Activated T-cell treated with anti-CD3 and anti-CD28 coated beads, Interleukin-2, amount 50 U/mL, for 4 hours (primary cell): Measurements from ENCODE around the gene POMT1. TPM values are rescaled to one million over a fixed set of nuclear protein-coding genes. Genes with fewer than 3 reads are reported as not detected.

Experiments
- ATAC-seq, 2 donors: fragments of 200-7000 bp; cut with Tn5 transposase; one replicate each; pipeline ENCODE4 v1.10.0; 2021
- DNase-seq: peaks from one replicate; pipeline ENCODE4 v3.0.0-alpha.2; 2020
- H3K27me3 Mint-ChIP-seq: one replicate; pipeline ENCODE4 v1.8.0; 2021; ENCODE audit warnings: low read depth, mixed read lengths
- H3K36me3 Mint-ChIP-seq: one replicate; pipeline ENCODE4 v1.8.0; 2022; ENCODE audit warnings: mixed read lengths; ENCODE audit not compliant: insufficient read depth
- H3K4me1 Mint-ChIP-seq: one replicate; pipeline ENCODE4 v1.8.0; 2021; ENCODE audit warnings: low read depth, mixed read lengths
- H3K4me3 Mint-ChIP-seq: one replicate; pipeline ENCODE4 v1.8.0; 2021; ENCODE audit warnings: mild to moderate bottlenecking, moderate library complexity, mixed read lengths
- H3K9me3 Mint-ChIP-seq: one replicate; pipeline ENCODE4 v1.8.0; 2021; ENCODE audit warnings: mixed read lengths
- total RNA-seq, 3 donors: library from RNA; stranded (reverse); gene quantifications; one replicate each; pipeline ENCODE4 v1.2.1, GENCODE V29; 2021

POMT1 gene
- total RNA-seq, 3 donors from 2014 or later = 14.0 to 20.0 (median 16.5) TPM

DNA sequence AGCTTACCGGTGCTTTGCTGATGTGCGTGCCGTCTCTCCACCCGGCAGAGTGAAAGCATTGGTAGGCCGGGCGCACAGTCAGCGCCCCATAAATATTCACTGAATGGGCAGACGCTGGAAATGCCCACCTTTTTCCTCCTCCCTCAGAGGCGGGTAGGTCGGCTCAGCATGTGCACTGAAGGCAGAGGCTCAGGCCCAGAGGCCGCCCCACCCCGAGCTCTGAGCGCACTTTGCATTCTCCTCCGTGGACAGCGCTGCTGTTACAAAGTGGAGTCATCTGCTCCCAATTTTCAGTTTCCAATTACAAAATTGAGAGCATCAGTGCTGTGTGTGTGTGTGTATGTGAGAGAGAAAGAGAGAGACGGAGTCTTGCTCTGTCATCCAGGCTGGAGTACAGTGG lies 17.8 kb downstream of the POMT1 start:
- Mint-ChIP-seq H3K4me3 (no peak overlapping the region), H3K4me1 (no peaks in the 10 kb centered on the region), H3K36me3 (peaks cover 25% of the 10 kb centered on the region), H3K9me3 (no peaks in the 10 kb centered on the region), H3K27me3 (no peaks in the 10 kb centered on the region)
- ATAC-seq (no peak), DNase-seq (no peak)

DNA sequence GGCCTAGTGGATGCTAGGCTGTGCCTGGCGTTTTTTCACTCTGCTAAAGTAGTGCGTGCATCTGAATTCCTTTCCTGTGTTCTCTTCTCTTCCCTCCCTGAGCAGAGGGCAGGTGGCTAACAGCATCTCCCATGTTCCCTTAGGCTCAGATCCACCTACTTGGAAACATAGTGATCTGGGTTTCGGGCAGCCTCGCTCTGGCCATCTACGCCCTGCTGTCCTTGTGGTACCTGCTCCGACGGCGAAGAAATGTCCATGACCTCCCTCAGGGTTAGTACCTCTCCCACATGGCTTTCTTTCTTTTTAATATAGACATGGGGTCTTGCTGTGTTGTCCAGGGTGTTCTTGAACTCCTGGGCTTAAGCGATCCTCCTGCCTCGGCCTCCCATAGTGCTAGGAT lies 18.5 kb downstream of the POMT1 start:
- Mint-ChIP-seq H3K36me3 (peaks cover 30% of the 10 kb centered on the region), H3K27me3 (no peaks in the 10 kb centered on the region), H3K9me3 (no peaks in the 10 kb centered on the region), H3K4me1 (no peaks in the 10 kb centered on the region), H3K4me3 (no peak overlapping the region)
- DNase-seq = no peak
- no peak for ATAC-seq

DNA sequence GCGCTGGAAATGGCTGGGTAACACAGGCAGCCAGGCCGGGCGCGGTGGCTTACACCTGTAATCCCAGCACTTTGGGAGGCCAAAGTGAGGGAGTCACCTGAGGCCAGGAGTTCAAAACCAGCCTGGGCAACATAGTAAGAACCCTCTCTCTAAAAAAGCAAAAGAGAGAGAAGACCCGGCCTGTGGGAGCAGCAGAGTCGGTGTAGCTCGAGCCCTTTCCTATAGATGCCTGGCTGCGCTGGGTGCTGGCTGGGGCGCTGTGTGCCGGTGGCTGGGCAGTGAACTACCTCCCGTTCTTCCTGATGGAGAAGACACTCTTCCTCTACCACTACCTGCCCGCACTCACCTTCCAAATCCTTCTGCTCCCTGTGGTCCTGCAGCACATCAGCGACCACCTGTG lies 19.1 kb downstream of the POMT1 start:
- peaks cover 36% of the 10 kb centered on the region for H3K36me3 Mint-ChIP-seq
- ATAC-seq = no peak

DNA sequence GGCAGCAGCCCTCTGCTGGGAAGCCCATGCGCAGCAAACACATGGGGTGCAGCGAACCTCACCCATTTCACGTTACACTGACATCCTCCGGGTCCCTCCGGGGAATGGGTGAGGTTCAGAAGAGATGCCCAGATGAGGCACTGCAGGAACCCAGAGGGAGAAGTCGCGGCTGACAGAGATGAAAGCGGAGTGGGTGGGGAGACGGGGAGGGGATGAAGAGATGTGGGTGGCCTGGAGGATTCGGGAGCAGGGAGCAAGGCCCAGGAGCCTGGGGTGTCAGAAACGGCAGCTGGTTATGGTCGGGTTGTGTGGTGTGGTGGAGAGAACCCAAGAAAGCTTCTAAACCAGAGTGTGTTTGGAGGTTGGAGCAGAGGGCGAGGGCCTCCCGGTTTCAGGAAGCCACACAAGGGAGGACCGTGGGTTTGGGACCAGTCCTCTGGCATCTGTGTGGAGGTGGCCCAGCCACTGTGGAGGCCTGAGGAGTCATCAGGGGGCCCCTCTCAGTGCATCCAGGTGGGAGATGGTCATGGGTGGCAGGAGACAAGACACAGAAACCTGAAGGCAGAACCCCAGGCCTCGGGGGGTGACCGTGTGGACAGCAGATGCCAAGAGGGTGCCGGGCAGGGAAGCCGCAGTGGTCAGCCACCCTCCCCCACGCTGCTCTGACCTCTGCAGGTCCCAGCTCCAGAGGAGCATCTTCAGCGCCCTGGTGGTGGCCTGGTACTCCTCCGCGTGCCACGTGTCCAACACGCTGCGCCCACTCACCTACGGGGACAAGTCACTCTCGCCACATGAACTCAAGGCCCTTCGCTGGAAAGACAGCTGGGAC lies 19.8 kb downstream of the POMT1 start:
- Mint-ChIP-seq H3K36me3 (peaks cover 33% of the 10 kb centered on the region), H3K9me3 (no peaks in the 10 kb centered on the region), H3K4me3 (no peak overlapping the region), H3K4me1 (no peaks in the 10 kb centered on the region), H3K27me3 (no peaks in the 10 kb centered on the region)
- ATAC-seq (no peak), DNase-seq (no peak)

More for the DNA sequence above, 19.1 kb downstream of the POMT1 start:
- Mint-ChIP-seq H3K4me1 (no peaks in the 10 kb centered on the region), H3K4me3 (no peak overlapping the region), H3K27me3 (no peaks in the 10 kb centered on the region), H3K9me3 (no peaks in the 10 kb centered on the region)
- no peak for DNase-seq

DNA sequence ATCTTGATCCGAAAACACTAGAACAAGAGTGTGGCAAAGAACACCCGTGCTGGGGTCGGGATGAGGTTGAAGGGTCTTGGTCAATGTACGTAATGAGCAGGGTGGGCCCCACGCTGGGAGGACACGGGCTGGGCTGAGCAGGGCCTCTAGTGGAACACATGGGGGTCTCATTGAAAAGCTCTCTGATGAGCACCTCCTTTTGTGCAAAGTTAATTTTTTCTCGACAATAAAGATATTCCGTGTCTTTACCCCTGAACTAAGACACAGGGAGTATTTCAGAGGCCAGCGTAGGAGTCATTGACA lies 20.3 kb downstream of the POMT1 start:
- Mint-ChIP-seq H3K4me3 (no peak overlapping the region), H3K36me3 (peaks cover 32% of the 10 kb centered on the region), H3K9me3 (no peaks in the 10 kb centered on the region), H3K4me1 (no peaks in the 10 kb centered on the region), H3K27me3 (no peaks in the 10 kb centered on the region)
- ATAC-seq = no peak
- DNase-seq = no peak

DNA sequence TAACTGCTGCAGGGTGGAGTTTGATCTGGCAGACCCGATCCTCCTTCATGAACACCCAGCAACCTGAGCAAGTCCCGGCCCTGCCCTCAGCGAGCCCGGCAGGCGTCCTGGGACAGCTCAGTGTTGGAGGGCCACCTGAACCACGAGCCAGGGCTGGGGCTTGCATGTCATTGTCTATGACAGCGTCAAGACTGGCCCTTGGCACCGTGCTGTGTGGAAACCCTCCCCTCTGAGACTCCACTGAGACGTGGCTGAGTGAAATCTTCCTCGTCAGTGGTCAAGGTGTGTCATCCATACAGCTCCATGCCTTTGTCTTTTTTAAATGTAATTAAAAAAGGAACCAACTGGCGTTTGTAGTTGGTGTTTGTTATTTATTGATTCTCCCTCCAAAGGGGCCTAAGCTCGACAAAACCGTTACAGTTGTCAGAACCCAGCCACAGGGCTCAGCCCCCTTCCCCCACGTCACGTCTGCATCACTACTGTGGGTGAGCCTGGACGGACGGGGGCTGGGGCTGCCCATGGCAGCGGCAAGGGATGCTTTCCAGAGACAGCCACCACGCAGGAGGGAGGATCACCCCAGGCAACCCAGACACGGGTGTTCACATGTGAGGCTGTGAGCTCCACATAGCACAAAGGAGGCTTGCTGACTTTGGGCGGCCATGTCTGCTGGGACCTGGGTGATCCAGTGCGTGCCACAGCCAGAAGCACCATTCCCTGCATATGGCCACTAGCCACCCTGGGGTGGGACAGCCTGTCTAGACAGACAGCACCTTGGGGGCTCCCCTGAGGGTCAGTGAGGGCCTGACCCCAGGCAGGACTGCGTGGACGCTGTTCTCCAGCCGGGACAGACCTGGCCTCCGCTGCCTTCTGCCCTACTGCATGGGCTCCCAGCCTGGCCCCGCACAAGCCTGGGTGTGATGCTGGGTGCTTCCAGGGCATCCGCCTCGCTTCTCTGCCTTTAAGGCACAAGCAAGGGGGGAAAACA lies 21.0 kb downstream of the POMT1 start:
- H3K36me3 Mint-ChIP-seq = peaks cover 32% of the 10 kb centered on the region
- no peak for ATAC-seq
- H3K27me3 Mint-ChIP-seq = no peaks in the 10 kb centered on the region
- no peak for DNase-seq
- no peaks in the 10 kb centered on the region for H3K9me3 Mint-ChIP-seq
- H3K4me3 Mint-ChIP-seq = no peak overlapping the region
- H3K4me1 Mint-ChIP-seq = peaks cover 2% of the 10 kb centered on the region

DNA sequence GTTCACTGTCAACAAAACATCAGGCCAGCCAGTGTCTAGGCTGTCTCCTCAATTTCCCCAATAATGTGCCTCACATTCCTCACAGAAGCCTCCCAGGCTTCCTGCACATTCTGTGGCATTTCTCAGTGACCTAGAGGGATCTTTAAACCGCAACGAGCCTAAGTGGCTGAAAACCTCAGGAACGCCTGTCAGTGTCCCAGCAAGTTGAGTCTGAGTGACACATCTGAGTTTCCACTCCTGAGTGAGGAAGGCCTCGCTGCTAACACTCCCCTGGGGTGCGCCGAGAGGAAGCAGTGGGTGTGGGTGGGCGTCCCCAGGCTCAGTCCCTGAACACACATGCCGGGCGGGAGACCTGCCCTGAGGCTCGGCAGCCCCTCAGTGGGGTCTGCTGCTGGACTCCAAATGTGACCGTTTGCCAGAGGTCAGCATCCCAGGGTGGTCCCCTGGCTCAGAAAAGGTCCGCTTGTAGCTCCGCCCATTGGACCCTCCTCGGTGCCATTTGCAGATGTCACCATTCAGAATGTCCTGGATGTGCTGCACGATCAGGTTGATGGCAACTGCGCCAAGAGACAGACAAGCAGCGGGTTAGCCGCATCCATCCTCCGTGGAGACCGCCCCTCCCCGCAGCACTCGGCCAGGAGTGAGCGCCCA lies 22.1 kb downstream of the POMT1 start:
- Mint-ChIP-seq H3K4me3 (no peak overlapping the region), H3K9me3 (no peaks in the 10 kb centered on the region), H3K36me3 (peaks cover 29% of the 10 kb centered on the region), H3K4me1 (peaks cover 7% of the 10 kb centered on the region), H3K27me3 (no peaks in the 10 kb centered on the region)
- no peak for ATAC-seq
- DNase-seq = no peak

DNA sequence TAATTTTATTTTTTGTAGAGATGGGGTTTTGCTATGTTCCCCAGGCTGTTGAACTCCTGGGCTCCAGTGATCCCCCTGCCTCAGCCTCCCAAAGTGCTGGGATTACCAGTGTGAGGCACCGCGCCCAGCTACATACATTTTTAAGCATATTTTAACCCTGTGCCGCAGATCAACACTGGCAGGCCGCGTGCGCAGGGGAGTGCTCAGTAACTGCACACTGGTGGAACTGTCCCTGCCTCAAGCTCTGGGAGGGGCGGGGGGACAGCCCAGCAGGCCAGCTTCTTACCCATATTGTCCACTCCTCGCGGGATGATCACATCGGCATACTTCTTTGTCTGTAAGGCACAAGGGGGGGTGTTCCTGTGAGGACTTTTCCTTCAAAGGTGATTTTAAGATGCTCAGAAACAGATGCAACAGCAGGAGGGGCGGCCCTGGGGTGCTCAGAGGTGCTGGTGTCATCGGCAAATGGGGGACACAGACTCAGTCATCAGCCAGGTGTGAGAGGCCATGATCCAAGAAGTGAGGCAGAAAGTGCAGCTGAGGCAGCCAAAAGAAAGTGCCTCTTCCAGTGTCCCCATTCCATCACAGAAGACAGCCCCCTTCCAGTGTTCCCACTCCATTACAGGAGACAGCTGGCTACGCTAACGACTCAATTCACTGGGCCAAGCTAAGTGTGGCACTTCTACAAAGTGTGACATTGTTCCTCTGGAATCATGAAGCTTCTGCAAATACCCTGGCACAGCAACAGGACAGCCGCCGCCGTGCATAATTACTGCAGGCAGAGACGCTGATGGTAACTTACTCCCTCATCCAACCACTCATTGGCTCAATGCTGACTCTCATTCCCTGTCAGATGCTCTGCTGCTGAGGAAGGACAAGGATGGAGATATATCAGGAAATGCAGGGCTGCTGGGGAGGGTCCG lies 23.2 kb downstream of the POMT1 start:
- no peaks in the 10 kb centered on the region for H3K27me3 Mint-ChIP-seq
- H3K36me3 Mint-ChIP-seq = peaks cover 29% of the 10 kb centered on the region
- no peaks in the 10 kb centered on the region for H3K9me3 Mint-ChIP-seq
- no peak overlapping the region for H3K4me3 Mint-ChIP-seq
- DNase-seq = no peak
- no peak for ATAC-seq
- peaks cover 12% of the 10 kb centered on the region for H3K4me1 Mint-ChIP-seq

DNA sequence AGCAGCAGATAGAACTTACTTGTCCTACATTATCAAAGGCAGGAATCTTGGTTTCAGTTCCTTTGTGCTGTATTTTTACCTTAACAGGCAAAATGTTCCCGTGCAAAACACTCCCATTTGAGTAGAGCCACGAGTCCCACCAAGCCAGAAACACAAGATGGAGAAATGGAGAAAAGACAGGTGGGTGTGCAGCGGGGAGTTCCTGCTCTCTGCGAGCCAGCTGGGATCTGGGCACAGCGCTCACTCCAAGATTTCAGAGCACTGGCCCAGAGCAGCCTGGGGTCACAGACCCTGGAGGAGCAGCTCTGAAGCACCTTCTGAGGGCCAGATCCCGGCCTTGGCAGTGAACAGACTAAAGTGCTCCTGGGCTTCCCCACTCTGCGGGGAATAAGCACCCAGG lies 25.5 kb downstream of the POMT1 start:
- DNase-seq (no peak), ATAC-seq (no peak)
- no peaks in the 10 kb centered on the region for H3K9me3 Mint-ChIP-seq
- peaks cover 22% of the 10 kb centered on the region for H3K36me3 Mint-ChIP-seq
- no peaks in the 10 kb centered on the region for H3K27me3 Mint-ChIP-seq
- H3K4me3 Mint-ChIP-seq = peak overlapping the region; percentile 21
- peaks cover 12% of the 10 kb centered on the region for H3K4me1 Mint-ChIP-seq

DNA sequence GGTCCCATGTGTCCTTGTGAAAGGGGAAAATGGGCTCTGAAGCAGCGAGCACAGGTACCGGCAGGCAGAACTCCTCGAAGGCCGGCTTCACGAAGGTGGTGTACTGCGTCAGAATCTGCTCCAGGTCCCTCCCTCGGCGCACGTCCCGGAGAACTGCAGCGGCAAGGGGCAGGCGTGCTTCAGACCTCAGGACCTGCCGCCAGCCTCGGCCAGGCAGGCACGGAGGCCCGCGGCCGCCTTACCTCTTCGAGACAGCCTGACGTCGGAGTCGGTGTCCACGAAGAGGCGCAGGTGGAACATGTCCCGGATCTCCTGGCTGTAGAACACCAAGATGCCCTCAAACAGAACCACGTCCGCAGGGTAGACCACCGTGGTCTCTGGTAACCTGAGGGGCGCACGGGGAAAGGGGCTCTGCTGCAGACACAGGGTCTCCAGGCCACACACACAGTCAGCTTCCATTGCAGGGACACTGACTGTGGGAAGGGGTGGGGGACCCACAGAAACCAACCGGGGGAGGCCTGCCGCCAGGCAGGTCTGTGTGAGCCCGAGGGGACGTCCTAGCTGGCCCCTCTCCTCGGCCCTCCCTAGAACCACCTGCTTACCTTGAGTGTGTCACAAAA lies 26.3 kb downstream of the POMT1 start:
- Mint-ChIP-seq H3K4me3 (peak overlapping the region; percentile 80), H3K36me3 (peaks cover 22% of the 10 kb centered on the region)
- DNase-seq = no peak

DNA sequence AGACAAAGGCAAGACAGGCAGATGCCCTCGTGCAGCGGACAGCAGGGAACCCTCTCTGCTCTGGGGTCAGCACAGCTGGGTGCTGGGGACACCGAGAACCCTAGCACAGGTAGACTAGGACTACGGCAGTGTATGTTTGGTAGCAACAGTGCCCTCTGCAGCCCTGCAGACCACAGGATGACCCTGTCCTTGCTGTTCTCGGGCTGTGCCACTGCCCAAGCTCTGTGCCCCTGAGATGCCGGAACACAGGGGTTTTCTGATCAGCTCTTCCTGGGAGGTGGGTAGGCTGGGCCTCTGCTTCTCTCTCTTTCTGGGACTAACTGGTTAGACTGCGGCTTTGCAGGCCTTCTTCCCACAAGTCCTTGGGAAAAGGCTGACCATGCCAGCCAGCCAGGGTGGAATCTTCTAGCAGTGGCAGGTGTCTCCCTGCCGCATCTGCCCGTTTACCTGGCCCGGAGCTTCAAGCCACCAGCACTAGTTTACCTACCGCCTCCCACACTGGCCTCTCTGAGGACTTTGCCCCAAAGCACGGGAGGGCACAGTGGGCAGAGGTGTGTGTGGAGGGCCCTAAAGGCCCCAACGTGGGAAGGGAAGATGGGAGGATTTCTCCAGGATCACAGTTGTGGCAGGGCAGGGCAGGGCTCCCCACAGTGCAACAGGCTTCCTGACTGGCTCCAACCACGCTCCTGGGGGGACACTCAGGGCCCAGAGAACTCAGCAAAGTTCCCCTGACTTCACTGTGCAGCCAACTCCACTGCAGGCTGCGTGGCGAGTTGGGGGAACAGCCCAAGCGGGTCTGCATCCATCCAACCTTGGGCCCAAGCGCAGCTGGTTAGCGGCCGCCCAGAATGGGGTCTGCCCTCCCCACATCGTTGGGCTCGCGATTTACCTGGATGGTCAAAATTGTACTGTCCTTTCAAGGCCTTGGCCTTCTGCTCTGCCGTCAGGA lies 27.2 kb downstream of the POMT1 start:
- ATAC-seq (no peak), DNase-seq (no peak)
- peaks cover 18% of the 10 kb centered on the region for H3K36me3 Mint-ChIP-seq
- H3K9me3 Mint-ChIP-seq = no peaks in the 10 kb centered on the region
- H3K4me3 Mint-ChIP-seq = peak overlapping the region; percentile 80
- H3K4me1 Mint-ChIP-seq = peaks cover 18% of the 10 kb centered on the region
- no peaks in the 10 kb centered on the region for H3K27me3 Mint-ChIP-seq

More for the DNA sequence above, 26.3 kb downstream of the POMT1 start:
- peaks cover 12% of the 10 kb centered on the region for H3K4me1 Mint-ChIP-seq
- no peak for ATAC-seq
- H3K9me3 Mint-ChIP-seq = no peaks in the 10 kb centered on the region
- H3K27me3 Mint-ChIP-seq = no peaks in the 10 kb centered on the region

DNA sequence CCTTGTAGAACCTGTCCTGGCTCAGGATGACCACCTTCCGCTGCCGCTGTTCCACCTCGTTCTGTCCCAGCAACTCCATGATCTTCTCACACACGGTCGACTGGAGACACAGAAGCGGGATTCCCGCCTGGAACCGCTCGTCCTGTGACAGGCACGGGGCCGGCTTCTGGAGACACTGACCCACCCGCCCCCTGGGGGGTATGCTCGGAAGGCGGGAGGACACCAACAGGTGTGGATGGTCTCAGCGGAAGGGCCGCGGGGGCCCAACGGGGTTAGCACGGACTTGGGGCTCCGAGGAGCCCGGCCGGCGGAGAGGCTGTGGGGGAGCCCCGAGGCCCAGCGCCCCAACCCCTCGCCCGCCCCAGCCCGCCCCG lies 27.8 kb downstream of the POMT1 start:
- Mint-ChIP-seq H3K9me3 (no peaks in the 10 kb centered on the region), H3K36me3 (peaks cover 15% of the 10 kb centered on the region), H3K4me3 (peak overlapping the region; percentile 80), H3K27me3 (no peaks in the 10 kb centered on the region), H3K4me1 (peaks cover 24% of the 10 kb centered on the region)
- peak; percentile 38 for ATAC-seq
- DNase-seq = no peak
